ENCODE measurements around the gene HEYL.

HEYL gene

DNA sequence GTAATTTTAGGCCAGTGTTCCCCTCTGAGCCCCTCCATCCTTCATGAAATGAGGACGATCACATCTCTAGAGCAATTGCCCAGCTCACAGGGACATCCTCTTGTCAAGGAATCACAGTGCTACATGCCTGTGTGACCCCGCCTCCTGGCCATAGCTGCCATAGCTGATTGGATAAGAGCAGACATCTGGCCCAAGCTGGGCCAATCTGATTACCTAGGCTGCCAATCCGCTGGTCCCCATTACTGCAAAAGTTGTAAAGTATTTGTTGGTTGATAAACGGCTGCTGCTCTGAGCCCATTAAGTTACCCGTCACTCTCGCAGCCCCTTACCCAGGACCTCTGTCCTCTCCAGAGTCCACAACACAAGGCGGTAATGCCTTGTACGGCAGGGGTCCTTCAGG, 24.1 kb upstream of the HEYL start:
- no peak for DNase-seq

DNA sequence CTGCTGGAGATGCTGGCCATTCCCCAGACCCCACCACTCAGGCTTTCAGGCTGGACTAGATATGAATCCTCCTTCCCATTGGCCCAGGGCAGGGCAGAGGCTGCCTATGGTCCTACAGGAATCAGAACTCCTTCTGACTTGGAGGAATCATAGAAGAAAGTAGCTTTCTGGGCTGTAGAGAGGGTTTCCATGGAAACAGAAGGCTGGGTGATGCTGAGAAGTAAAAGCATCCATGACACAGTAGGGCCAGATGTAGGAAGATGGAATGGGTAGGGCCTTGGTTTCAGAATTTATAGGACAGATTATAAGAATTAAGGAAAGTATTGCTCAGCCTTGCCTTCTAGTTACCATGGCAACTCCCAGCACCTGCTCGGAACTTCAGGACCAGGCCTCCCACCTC, 23.4 kb upstream of the HEYL start:
- no peak for DNase-seq

DNA sequence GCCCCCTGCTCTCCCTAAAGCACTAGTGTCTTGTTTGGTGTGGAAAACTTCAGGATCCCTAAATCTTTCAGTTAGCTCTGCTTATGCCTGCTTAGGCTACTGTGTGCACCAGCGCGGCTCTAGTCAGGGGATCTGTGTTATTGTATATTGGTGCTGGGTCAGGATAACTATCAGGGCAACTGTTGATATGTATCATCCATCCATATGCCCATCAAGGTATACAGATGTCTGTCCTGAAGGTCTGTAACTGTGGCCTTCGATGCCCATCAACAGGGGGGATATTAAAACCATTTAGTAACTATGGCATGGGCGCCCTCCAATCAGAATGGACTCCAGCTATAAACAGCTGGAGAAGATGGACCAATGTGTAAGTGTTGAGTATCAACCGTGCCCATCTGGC, 20.1 kb upstream of the HEYL start:
- no peak for DNase-seq

DNA sequence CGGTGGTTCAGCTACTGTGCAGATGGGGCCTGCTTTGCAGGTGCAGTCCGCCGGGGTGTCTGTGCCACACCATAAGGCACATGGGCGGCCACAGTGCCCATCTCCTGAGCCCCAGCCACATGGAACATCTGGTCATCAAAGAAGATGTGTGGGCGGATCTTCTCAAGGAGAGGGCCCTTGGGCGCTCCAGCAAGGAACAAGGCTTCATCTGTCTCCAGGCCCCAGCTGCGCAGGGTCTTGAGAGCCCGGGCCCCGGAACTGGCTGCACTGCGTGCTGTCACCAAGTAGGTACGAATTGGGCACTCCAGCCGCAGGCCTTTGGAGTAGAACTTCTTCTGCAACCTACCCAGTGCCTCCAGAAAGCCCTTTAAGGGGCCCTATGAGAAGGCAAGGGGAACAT, 19.7 kb upstream of the HEYL start:
- DNase-seq, result no peak

DNA sequence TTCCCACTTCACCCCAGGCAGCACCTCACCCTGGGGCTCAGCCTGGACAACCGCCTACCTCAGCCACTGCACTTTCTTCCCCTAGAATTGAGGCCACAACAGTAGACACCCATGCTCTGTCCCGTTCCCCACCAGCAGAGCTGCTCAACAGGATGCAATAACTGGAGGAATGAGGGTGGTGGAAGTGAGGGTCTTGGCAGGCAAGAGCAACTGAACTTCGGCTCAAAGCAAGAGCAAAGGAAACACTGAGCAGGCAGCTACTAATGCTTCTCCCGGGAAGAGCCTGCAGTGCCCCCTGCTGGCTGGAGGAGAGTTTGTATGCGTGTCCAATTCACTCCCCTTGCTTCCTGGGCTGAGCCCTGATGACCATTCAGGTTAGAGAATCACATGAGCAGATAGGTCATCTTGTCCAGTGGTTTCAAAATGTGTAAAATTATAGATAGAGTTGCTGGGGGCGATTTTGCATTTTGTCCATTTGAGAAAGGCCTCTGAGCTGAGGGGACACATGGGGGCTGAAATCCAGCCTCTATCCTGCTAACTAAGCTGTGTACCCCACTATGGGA, 18.6 kb upstream of the HEYL start:
- DNase-seq, result peak; percentile 68

DNA sequence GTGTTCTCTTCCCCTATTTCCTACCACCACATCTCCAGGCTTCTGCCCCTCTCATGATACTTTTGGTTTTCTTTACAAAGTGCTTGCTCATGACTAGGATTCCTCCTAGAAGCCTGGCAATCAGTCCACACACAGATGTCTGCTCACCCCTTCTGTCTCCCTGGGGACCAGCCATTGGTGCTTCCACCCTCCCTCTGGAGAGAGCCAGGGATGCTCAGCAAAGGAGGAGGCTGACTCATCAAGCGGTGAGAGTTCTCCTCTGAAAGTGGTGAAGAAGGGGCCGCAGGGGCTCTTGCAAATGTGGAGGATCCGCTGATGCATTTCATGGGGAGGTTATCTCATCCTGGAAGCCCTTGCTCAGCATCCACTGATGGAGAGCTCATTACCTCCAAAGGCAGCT, 18.0 kb upstream of the HEYL start:
- no peak for DNase-seq

DNA sequence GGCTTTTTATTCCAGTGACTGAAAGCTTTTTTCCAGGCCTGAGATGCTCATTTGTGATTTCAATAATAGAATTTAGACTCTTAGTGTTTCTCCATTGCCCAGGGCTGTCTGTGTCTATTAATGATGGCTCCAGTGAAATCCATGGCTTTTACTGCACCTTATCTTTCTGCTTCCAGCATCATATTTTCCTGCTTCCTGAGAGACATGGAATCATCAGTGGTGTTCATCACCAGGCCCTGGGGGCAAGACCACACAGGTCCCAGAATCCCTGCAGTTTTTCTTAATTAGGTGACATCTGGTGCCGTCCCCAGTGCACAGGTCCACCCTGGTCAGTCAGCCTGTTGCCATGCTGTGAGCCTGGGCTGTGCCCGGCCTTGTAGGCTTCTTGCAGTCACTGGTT, 16.9 kb upstream of the HEYL start:
- DNase-seq, result no peak

DNA sequence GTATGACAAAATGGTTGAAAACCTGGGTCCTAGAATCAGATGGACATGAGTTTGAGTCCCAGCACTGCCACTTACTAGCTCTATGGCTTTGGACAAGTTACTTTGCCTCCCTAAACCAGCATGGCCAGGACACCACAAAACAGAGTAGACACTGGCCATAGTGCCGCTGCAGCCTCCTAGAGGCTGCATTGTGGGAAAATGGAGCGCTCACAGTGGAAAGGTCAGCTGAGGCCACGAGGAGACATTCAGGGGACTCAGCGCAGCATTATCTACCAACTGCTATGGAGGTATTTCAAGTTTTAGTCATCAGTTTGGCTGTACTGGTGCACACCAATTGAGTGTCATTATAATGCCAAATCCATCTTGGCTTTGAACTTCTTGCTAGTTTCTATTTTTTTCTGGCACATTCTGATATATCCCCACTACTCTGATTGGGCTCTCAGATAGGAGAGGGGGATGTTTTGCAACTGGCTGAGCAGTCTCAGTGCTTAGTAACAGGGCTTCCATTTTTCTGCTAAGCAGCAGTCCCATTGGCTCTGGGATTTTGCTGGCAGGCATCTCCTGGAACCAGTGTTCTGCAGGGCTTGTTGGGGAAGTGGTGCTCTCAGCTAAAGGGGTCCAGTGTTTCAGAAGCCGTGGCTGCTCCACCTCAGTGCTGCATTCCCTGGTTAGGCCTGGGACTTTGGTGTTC, 16.3 kb upstream of the HEYL start:
- no peak for DNase-seq

DNA sequence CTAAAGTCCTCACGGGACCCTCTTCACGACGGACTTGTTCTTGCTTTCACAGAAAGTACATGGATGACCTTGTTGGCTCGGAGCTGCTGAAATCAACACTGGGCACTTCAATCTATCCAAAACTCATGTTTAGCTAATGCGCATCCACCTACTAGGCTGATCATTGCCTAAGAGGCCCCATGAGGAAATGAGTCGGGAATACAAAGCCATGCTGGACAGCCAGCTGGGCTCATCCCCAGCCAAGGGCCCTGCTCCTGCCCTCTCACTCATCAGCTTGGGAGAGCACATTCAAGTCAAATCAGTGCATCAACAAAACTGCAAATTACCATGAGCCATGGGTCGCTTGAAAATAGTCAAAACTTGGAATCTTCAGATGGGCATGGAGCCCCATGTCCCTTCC, 14.8 kb upstream of the HEYL start:
- no peak for DNase-seq

DNA sequence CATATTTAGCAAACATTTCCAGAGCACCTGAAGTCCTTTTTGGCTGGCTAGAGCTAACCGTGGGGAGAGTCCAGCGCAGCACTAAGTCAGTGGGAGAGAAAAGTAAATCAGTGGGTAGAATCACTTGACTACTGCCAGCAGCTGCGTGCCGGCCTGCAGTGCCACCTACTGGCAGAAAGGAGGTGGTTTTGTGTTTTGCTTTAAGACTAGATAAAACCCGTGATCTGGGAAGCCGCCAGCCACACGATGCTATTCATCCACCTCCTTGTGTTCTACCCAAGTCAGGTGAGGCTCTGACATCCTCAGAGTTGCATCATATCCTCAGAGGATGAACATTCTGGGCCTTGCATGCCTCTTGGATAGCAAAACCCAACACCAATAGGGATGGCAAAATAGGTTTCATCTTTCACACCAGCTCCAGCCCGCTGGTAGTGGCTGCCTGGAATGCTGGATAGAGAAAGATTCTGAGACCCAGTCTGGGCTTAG, 14.1 kb upstream of the HEYL start:
- DNase-seq, result peak; percentile 76

DNA sequence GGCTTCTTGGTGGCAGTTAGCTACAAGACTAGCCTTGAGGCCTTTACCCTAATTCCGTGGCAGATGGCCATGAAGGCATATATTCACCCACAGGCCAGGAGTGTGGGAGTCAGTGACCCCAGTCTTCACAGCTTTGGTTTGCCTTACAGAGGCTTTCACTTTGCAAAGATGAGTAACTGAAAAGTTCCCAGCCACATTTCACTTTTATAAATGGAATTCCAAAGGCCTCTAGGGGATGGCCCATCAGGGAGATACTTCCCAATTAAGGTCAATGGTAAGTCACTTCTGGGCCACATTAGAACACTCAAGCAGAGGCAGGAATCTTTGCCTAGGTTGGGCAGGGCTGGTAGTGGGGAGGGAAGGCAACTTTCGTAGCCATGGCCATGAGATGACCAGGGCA, 13.1 kb upstream of the HEYL start:
- no peak for DNase-seq

DNA sequence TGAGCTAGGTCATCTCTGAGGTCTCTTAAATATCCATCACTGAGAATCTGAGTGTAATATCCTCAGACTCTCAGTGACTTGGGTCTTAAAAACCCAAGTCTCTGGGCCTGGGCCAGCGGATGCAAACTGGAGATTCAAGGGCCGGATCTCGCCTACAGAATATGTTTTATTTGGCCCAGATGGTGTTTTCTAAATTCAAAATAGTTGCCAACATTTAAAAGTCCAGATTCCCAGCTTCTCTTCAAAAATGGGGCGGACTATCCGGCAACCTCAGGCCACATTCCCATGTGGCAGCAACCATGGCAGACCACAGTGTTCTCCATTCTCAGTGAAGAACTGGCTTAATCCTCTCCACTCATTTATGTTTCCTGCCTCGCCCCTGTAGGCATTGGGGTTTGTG, 12.7 kb upstream of the HEYL start:
- DNase-seq, result no peak

DNA sequence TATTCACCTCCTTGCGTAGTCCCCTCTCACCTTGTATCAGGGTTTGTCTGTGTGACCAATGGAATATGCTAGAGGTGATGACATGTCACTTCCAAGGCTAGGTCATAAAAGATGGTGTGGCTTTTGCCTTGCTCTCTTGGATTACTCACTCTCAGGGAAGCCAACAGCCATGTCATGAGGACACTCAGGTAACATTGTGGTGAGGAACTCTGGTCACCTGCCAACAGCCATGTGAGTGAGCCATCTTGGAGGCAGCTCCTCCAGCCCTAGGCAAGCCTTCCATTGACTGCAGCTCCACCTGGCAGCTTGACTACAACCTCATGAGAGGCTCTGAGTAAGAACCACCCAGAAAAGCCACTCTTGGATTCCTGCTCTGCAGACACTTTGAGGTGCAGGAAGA, 11.0 kb upstream of the HEYL start:
- DNase-seq, result no peak

DNA sequence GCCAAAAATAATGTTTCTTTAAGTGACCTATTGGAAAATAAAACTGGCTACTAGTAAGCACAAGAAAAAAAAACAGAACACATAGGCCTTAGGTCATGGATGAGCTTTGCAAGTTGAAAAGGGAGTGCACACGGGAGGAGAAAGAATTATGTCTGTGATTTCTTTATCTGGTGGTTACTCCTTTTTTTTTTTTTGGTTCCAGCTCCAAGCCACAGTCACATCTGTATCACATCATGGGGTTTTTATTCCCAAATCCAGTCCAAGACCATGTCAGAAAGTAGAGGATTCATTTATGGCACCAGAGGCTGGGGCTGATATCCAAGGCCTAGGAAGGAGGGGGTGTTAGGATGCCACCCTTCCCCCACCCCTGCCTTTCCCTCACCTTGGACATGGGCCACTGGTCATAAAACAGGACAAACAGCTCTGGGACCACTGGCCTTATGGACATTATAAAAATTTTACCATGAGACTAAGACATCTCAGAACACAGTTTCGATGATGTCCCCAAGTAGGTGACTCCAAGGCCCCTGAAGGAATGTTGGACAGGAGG, 10.3 kb upstream of the HEYL start:
- DNase-seq, result no peak

DNA sequence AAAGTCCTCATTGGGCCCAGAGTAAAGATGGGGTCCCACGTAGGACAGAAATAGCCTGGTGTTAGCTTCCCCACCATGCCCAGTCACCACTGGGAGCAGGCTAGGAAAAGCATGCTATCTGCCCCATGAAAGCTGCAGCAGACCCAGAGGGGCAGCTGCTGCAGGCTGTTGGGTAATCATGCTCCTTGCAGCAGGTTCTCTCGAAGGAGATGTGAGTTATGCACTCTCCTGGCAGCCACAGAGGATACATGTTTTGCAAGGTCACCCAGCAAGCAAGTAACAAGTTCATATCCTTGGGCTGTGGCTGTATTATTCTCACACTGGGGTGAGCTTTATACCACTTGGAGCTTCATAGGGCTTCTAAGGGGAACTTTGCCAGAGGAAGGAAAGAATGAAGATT, 9.1 kb upstream of the HEYL start:
- DNase-seq, result no peak

DNA sequence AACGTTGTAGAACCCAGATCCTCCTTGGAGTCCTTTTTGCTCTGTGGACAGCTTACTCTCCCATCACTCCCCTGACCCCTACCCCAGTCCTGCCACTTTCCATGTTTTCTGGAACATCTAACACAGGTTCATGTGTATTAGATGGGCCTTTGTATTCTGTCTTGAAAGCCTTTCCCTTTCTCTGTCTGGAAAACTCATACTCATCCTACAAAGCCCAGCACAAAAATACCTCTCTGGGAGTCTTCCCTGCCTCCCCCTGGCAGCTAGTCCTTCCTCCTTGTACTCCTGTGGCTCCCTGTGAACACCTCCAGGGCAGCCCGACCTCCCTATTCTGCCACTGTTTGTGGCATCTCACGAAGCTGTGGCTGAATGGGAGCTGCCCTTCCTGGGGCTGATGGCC, 7.8 kb upstream of the HEYL start:
- no peak for DNase-seq

DNA sequence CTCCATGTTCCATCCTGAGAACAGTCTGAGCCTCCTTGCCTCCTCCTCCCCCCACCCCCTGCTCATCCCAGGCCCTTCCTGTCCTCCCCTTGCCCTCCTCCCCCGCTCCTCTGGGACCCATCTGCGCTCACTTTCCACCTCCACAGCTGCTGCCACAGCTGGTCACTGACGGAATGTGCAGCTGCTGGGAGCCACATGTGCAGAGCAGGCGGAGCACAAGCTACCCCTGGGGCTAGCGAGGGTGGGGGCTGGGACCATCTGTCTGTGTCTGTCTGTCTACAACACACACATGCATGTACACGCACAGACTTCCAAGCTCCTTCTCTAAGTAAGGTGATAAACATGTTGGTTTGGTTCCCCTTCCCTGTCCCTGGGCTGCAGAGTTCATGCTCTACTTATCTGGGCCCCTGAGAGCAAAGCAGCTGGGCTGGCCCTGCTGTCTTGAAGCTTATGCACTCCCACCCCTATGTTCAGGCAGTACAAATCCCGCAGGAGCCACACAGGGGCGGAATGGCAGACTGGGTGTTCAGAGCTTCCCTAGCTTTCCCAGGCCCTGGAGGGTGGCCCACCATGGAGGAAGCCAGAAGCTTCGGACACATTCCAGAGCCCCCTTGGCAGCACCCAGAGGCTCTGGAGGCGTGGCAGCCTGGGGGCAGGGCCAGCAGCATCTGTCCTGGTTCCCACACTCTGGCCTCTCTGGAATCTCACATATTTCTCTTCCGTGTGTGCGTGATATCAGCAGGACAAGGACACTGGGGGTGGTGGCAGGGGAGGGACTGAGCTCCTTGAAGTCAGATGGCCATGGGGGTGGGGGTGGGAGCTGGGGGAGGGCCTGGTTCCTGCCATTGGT, 7.0 kb upstream of the HEYL start:
- DNase-seq, result no peak

DNA sequence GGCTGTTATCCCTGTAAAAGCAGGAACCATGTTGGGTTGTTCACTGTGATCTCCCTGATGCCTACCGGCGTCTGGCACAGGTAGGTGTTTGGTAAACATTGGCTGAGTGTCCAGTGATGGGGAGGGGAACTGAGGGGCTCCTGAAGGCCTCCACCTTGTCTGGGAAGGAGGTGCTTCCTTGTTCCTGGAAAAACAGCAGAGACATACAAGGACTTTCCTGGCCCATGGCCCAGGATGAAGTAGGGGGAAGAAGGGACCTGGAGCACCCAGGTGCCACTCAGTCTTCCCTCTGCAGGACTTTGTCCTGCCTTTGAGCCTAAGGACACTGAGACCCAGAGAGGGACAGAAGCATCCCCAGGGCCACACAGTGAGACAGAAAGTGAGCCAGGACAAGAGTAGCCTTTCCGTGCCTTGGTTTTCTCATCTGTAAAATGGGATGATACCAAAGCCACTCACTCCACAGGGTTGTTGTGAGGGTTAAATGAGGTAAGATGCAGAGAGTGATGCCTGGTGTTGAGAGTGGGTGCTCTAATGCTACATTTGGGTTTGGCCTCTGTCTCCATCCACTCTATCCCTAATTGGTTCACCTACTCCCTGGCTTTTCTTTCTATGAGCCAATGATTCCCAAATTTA, 6.1 kb upstream of the HEYL start:
- no peak for DNase-seq

DNA sequence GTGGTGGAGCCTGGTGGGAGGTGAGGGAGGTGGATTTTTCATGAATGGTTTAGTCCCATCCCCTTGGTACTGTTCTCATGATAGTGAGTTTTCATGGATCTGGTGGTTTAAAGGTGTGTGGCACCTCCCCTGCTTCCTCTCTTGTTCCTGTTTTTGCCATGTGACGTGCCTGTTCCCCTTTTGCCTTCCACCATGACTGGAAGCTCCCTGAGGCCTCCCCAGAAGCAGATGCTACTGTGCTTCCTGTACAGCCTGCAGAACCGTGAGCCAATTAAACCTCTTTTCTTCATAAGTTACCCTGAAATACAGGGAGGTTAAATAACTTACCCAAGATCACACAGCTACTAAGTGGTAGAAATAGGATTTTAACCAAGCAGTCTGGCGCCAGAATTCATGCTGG, 4.3 kb upstream of the HEYL start:
- no peak for DNase-seq

DNA sequence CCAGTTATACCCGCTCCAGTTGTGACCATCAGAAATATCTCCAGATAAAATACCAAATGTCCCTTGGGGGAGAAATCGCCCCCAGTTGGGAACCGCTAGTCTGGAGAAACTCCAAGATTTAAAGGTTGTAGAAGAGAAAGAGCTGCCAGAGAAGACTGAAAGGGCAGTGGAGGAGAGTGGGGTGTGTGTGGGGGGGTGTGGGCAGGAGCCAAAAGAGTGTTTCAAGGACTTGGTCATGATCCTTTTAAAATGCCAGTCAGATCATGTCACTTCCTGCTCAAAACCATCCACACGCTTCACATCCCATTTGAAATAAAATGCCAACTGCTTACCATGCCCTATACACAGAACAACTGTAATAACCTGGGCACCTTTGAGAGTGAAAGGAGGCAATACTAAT, 3.4 kb upstream of the HEYL start:
- DNase-seq, result no peak

DNA sequence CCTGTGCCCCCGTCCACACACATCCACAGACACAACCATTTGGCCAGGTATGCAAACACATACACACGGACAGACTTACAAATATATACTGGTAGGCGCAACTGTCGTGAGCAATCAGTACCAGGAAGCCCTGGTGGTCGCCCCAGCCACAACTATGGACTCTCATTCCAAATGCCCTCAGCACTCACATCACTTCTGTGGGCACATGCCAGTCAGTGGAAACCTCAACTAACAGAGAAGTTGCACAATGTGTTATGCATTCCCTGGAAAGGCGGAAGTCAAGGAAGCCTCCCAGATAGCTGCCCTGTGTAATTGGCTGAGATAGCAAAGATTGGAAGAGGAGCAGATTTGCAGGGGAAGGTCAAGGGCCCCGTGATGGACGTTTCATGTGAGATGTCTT, 1.4 kb upstream of the HEYL start:
- DNase-seq, result no peak

DNA sequence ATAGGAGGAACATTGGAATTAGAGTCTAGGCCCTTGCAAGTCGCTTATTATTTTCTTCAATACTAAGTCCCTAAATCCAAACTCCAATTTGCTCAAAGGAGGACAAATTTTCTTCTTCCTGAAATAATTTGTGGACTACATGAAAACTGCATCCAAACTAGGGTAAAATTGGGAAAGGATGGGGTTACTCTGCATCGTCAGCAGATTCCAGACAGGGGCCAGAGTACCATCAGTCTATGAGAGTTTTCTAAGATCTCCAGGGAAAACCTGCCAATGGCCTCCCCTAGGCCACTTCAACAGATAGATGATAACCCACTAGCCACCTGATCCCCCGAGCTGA, 508 bp downstream of the HEYL start:
- DNase-seq, result no peak

DNA sequence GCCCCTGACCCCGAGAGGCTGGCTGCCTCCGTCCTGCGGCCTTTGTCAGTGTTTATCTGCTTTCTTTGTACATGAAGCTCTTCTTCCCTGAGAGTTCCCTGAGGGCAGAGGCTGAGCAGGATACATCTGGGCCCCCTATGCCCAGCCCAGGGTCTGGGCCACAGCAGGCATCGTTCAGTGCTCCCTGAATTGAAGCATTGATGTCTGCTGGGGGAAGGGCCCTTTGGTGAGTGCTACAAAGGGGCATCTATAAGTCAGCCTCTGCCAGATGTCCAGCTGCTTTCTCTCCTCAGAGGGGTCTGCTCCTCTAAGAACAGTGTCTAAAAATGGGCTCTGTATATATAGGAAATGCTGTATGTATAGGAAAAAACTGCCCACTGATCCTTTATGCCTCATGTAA, 2.1 kb downstream of the HEYL start:
- no peak for DNase-seq

DNA sequence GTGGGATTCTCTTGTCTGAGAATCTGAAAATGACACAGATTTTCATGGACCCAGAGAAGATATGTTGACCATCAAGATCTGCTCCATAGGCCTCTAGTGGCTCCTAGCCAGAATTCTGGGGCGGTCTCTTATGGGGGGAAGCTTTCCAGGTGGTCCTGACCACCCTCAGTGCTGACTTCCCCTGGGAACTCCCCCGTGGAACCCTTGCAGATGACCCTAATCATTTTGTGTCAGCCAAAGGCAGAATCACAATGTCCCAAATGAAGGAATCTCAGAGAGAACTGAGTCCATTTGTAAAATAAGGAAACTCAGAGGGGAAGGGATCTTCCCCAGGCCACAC, 3.6 kb downstream of the HEYL start:
- DNase-seq, result no peak
